GM12891 (cell line): Measurements from ENCODE around the gene CIITA.
A peak's percentile ranks its signal among the peaks of the same experiment; 100 is the strongest.

Experiments
- POLR2A ChIP-seq: IDR thresholded peaks from 2 replicates; pipeline ENCODE4 v1.6.1; 2011; ENCODE audit warnings: low read depth, low read length, control low read depth
- POLR2AphosphoS5 ChIP-seq: IDR thresholded peaks from 2 replicates; pipeline ENCODE4 v1.6.1; 2011; ENCODE audit warnings: low read depth, low read length, control low read depth
- TAF1 ChIP-seq: IDR thresholded peaks from 2 replicates; pipeline ENCODE4 v1.6.1; 2011; ENCODE audit warnings: low read depth, low read length, control low read depth

GRCh38 chr16:10888320-10888937, 11.4 kb downstream of the CIITA start:
- TF ChIP-seq POLR2A (peak; percentile 57), POLR2AphosphoS5 (no peak; the same call in 1 of the 2 replicates), TAF1 (no peak)
